K562 (cell line): ENCODE measurements around the gene REC8. TPM values are rescaled to one million over a fixed set of nuclear protein-coding genes. Genes with fewer than 3 reads are reported as not detected.

Source experiments
- CBX3 ChIP-seq, 2 experiments: IDR thresholded peaks; 1 replicate in 1 of 2; 2 replicates in 1 of 2; pipeline ENCODE4 v1.6.1; 2012; ENCODE audit warnings: inconsistent platforms in 2 of 2, low read length in 2 of 2, borderline replicate concordance in 1 of 2, control low read depth in 1 of 2
- DDX20 ChIP-seq: fragments of 450-650 bp; IDR thresholded peaks from 2 replicates; pipeline ENCODE4 v1.6.1; 2016; ENCODE audit warnings: missing genetic modification characterization, low read depth, mild to moderate bottlenecking, missing compliant biosample characterization, moderate library complexity
- EGR1 ChIP-seq: fragments of 450-650 bp; conservative IDR thresholded peaks from 2 replicates; pipeline ENCODE4 v1.6.1; 2017; ENCODE audit warnings: mild to moderate bottlenecking
- ETV1 ChIP-seq: fragments of 450-650 bp; conservative IDR thresholded peaks from 2 replicates; pipeline ENCODE4 v1.6.1; 2016; ENCODE audit warnings: missing genetic modification characterization, control low read depth, low read depth, missing compliant biosample characterization
- HINFP ChIP-seq: fragments of 450-650 bp; conservative IDR thresholded peaks from 2 replicates; pipeline ENCODE4 v1.6.1; 2016; ENCODE audit warnings: missing genetic modification characterization, low read depth, mild to moderate bottlenecking, control low read depth, missing compliant biosample characterization
- L3MBTL2 ChIP-seq: fragments of 450-650 bp; IDR thresholded peaks from 2 replicates; pipeline ENCODE4 v1.6.1; 2016; ENCODE audit warnings: mild to moderate bottlenecking, moderate library complexity
- MGA ChIP-seq: fragments of 450-650 bp; IDR thresholded peaks from 2 replicates; pipeline ENCODE4 v1.6.1; 2016; ENCODE audit warnings: mild to moderate bottlenecking, moderate library complexity
- SMARCA4 ChIP-seq: fragments of 450-650 bp; IDR thresholded peaks from 2 replicates; pipeline ENCODE4 v1.6.1; 2016
- TSHZ1 ChIP-seq: fragments of 250-450 bp; sonication (Bioruptor Pico); IDR thresholded peaks from 2 replicates; pipeline ENCODE4 v1.4.0; 2020; ENCODE audit warnings: mild to moderate bottlenecking, moderate library complexity
- ZNF174 ChIP-seq: fragments of 250-450 bp; sonication (Bioruptor Pico); IDR thresholded peaks from 2 replicates; pipeline ENCODE4 v1.4.0; 2020; ENCODE audit warnings: mild to moderate bottlenecking
- polyA plus RNA-seq, 8 experiments: library from polyadenylated mRNA; depleted of rRNA in 4 of 8; stranded (reverse) in 5 of 8; unstranded in 3 of 8; fragments of >200 nt; fragmentation: Nextera tagmentation in 2 of 8; fragmentation: Illumina TruSeq in 1 of 8; extraction: Ambion mirVana in 2 of 8; extraction: Trizol in 1 of 8; gene quantifications; 2 replicates each; pipeline versions ENCODE4 v1.2.1 to v1.2.3, GENCODE V29; 2011 to 2014; ENCODE audit warnings: inconsistent platforms in 1 of 8, missing spikeins in 1 of 8
- total RNA-seq, 7 experiments: library from RNA; depleted of rRNA in 6 of 7; stranded (reverse); fragments of >200 nt in 6 of 7; fragmentation: Illumina TruSeq in 2 of 7; extraction: Trizol in 2 of 7; gene quantifications; 2 replicates each; pipeline versions ENCODE4 v1.2.1 to v1.2.3, GENCODE V29; 2011 to 2021; ENCODE audit warnings: low replicate concordance in 1 of 7

REC8 gene
- total and polyA plus RNA-seq, 9 of the 15 experiments (the other 6 are each of a cell fraction or from before 2014, with no cell fraction given), result 0.11 to 2.5 (median 0.85) TPM

- no peak for TF ChIP-seq TSHZ1
- peak in 1 of 2 experiments; percentile 90; a peak in 2 of 3 replicates for TF ChIP-seq CBX3 (IDR thresholded peaks at IDR 0.05; ENCODE audit: borderline replicate concordance in 1 of 2, low read length in 2 of 2)
- TF ChIP-seq ETV1 (tag), result peak; percentile 92
- TF ChIP-seq L3MBTL2, result peak; percentile 64
- TF ChIP-seq SMARCA4, result no peak
- peak; percentile 55 for TF ChIP-seq EGR1
- TF ChIP-seq ZNF174, result no peak
- no peak for TF ChIP-seq DDX20 (tag)
- TF ChIP-seq MGA, result peak; percentile 46
- no peak for TF ChIP-seq HINFP (tag)
Measured at GRCh38 chr14:24188251-24189058, 16.6 kb downstream of the REC8 start, which contains the start of gene IPO4 (continued).
